ENCODE results near the gene ZDHHC14.

The ZDHHC14 gene

GRCh38 chr6:157638779-157639178 is 257.8 kb downstream of the ZDHHC14 start:
- DNase-seq (ENCODE audit: low read depth in 4 of 4, low spot score in 1 of 4) = no peak

- DNase-seq (ENCODE audit: low read depth in 4 of 4, low spot score in 1 of 4) = no peak
Observed at GRCh38 chr6:157640746-157641451, 259.9 kb downstream of the ZDHHC14 start.

GRCh38 chr6:157641837-157642236 is 260.8 kb downstream of the ZDHHC14 start:
- DNase-seq (ENCODE audit: low read depth in 4 of 4, low spot score in 1 of 4) = no peak

- DNase-seq (ENCODE audit: low read depth in 4 of 4, low spot score in 1 of 4) = no peak
Observed at GRCh38 chr6:157642736-157643135, 261.7 kb downstream of the ZDHHC14 start.

GRCh38 chr6:157644043-157644810 is 263.2 kb downstream of the ZDHHC14 start:
- peak in 3 of 4 experiments; percentile 11 to 18 (median 13) for DNase-seq (ENCODE audit: low read depth in 4 of 4, low spot score in 1 of 4)

- no peak for DNase-seq (ENCODE audit: low read depth in 4 of 4, low spot score in 1 of 4)
Observed at GRCh38 chr6:157645201-157645795, 264.3 kb downstream of the ZDHHC14 start.

- no peak for DNase-seq (ENCODE audit: low read depth in 4 of 4, low spot score in 1 of 4)
Observed at GRCh38 chr6:157646012-157646411, 265.0 kb downstream of the ZDHHC14 start.

GRCh38 chr6:157647261-157647915 is 266.4 kb downstream of the ZDHHC14 start:
- no peak for DNase-seq (ENCODE audit: low read depth in 4 of 4, low spot score in 1 of 4)

- no peak for DNase-seq (ENCODE audit: low read depth in 4 of 4, low spot score in 1 of 4)
Observed at GRCh38 chr6:157648561-157648960, 267.6 kb downstream of the ZDHHC14 start.

- no peak for DNase-seq (ENCODE audit: low read depth in 4 of 4, low spot score in 1 of 4)
Observed at GRCh38 chr6:157649311-157650260, 268.6 kb downstream of the ZDHHC14 start.

GRCh38 chr6:157650261-157650640 is 269.3 kb downstream of the ZDHHC14 start:
- DNase-seq (ENCODE audit: low read depth in 4 of 4, low spot score in 1 of 4) = no peak

- DNase-seq (ENCODE audit: low read depth in 4 of 4, low spot score in 1 of 4) = no peak
Observed at GRCh38 chr6:157650801-157651200, 269.8 kb downstream of the ZDHHC14 start.

- no peak for DNase-seq (ENCODE audit: low read depth in 4 of 4, low spot score in 1 of 4)
Observed at GRCh38 chr6:157651731-157652490, 270.9 kb downstream of the ZDHHC14 start.

- no peak for DNase-seq (ENCODE audit: low read depth in 4 of 4, low spot score in 1 of 4)
Observed at GRCh38 chr6:157652601-157653363, 271.8 kb downstream of the ZDHHC14 start.

- DNase-seq (ENCODE audit: low read depth in 4 of 4, low spot score in 1 of 4) = no peak
Observed at GRCh38 chr6:157653521-157653920, 272.5 kb downstream of the ZDHHC14 start.

- no peak for DNase-seq (ENCODE audit: low read depth in 4 of 4, low spot score in 1 of 4)
Observed at GRCh38 chr6:157655139-157655538, 274.1 kb downstream of the ZDHHC14 start.

- no peak for DNase-seq (ENCODE audit: low read depth in 4 of 4, low spot score in 1 of 4)
Observed at GRCh38 chr6:157656437-157656997, 275.5 kb downstream of the ZDHHC14 start.

GRCh38 chr6:157657754-157658153 is 276.8 kb downstream of the ZDHHC14 start:
- no peak for DNase-seq (ENCODE audit: low read depth in 4 of 4, low spot score in 1 of 4)

GRCh38 chr6:157658301-157658700 is 277.3 kb downstream of the ZDHHC14 start:
- DNase-seq (ENCODE audit: low read depth in 4 of 4, low spot score in 1 of 4) = no peak

Data from stimulated activated CD4-positive, alpha-beta T cell treated with anti-CD3 and anti-CD28 coated beads, Interleukin-1b, Interleukin-23, amount 100 ng/mL, for 24 hours (primary cell).